ENCODE results near the gene NPLOC4. TPM values are rescaled to one million over a fixed set of nuclear protein-coding genes. Genes with fewer than 3 reads are reported as not detected.

The NPLOC4 gene
- total RNA-seq, 1 experiment from 2014 or later, result 55.0 TPM

DNA sequence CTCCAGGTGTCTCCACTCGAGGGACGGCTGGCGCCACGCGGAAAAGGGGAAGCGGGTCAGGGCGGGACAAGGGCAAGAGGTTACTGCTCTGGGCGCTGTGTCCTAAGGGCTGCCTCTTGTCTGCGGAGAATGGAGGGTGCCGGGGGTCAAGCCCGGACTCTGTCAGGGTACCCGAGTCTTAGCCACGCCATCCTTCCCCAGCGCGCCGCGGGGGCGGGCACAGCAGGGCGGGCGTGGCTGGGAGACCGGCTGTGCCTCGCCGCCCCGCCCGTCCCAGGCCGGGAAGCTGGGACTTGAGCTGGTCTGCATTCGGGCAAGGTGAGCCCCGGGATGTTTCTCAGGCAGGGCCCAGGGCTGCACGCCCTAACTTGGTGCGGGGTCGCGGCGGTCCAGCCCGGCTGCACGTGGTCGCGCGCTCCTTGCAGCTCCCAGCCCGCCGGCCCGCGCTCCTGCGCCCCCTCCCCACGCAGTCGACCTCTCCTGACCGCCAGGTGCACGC lies 118.1 kb downstream of the NPLOC4 start:
- no peak for DNase-seq (ENCODE audit: low spot score)

DNA sequence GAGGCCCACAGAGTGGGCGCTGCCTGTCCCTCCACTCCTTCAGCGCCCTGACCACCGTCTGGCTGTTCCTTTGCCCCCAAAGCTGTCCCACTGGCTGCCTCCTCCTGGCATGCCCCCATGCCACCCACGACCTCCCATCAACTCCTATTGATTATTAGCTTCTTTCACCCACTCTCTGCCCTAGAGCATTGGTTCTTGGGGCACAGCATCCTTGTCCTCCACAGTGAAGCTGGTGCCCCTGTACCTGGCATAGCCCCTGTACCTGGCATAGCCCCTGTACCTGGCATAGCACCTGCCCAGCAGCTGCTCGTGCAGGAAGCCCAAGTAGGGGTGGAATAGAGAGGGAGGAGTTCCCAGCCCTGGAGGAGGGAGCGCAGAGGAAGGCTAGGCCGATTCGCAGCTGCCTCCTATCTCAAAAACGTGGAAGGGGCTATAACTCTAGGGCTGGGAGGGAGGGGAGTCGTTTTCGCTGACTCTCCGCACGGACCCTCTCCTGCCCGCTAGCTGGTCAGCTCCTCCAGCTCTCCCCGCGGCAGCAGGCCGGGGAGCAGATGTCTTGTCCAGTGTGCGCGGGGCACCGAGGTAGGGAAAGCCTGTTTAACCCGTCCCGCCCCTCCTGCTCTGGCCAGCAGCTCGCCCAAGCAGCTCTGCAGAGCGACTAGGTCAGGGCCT lies 118.7 kb downstream of the NPLOC4 start:
- DNase-seq (ENCODE audit: low spot score), result no peak

DNA sequence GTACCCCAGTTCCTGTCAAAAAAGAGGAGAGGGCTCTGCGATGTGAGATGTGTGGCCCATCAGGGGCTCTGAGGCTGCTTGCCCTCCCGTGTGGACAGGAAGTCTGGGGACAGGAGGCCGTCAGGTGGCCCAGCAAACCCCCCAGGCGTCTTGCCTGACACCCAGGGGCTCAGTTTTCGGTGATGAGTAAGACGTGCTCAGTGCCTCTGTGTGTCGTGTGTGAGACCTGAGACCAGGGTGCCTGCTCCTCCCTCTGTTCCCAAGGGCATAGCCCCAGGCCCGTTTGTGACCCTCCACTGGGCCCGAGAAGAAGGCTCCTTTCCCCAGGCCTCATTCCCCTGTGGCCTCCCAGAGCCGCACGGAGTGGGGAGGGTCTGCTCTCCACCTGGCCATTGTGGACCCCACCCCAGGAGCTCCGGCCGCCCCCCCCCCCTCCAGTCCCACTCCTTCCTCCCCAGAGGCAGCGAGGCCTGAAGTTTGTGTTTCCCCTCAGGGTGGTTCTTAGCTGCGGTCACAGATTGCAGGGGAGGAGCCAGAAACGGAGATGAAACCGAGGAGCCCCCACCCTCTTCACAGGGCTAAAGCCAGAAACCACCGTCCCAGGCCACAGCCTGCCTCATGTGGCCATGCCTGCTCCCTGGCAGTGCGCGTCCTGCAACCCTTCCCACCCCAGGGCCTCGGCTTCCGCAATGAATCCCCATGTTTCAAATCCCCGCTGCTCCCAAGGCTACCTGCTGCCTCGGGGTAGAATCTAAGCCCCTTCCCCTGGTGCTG lies 119.4 kb downstream of the NPLOC4 start:
- DNase-seq (ENCODE audit: low spot score), result no peak

DNA sequence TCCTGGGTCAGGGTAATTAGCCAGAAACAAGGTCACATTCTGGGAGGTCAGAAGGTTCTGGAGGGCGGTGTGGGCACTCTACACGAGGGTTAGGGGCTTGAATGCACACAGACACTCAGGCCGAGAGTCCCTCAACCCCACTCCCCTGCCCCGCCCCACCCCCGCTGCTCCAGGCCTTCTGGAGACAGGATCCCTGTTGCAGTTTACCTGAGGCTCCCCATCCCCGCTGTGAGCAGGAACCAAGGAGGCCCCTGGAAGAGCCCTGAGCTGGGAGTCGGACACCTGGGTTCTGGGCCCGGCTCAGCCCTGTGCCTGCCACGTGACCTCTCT lies 119.9 kb downstream of the NPLOC4 start:
- DNase-seq (ENCODE audit: low spot score), result no peak

DNA sequence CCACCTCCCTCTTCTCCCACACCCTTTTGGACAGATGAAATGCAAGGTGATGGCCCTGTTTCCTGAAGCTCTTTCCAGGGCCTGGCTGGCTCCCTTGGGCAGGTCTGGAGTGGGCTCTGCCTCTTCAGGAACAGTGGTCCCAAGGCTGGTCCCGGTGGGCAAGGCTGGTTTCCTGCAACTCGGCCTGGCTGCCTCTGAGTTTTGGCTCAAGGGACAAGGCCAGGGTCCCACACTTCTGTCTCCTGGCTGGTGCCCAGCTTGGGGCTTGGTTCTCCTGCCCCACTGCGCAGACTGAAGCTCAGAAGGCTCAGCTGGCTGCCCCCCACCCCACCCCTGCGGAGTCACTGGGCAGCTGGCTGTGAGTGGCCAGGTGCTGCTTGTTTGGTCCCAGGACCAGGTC lies 120.5 kb downstream of the NPLOC4 start:
- no peak for DNase-seq (ENCODE audit: low spot score)

DNA sequence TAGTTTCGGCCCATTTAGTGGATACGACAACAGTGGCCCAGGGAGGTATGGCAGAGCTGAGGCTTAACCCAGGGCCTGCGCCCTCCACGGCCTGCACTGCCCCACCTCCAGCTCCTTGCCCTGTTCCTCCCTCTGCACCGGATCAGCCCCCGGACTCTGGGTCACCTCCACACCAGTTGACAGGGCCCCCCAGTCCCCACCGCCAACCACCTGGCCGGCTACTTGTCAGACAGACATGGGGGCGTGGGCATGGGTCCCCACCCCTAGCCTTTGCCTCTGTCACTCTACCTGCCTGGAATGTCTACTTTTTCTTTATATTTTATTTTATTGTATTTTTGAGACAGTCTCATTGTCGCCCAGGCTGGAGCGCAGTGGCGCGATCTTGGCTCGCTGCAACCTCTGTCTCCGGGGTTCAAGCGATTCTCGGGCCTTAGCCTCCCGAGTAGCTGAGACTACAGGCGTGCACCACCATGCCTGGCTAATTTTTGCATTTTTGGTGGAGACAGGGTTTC lies 121.3 kb downstream of the NPLOC4 start:
- no peak for DNase-seq (ENCODE audit: low spot score)

DNA sequence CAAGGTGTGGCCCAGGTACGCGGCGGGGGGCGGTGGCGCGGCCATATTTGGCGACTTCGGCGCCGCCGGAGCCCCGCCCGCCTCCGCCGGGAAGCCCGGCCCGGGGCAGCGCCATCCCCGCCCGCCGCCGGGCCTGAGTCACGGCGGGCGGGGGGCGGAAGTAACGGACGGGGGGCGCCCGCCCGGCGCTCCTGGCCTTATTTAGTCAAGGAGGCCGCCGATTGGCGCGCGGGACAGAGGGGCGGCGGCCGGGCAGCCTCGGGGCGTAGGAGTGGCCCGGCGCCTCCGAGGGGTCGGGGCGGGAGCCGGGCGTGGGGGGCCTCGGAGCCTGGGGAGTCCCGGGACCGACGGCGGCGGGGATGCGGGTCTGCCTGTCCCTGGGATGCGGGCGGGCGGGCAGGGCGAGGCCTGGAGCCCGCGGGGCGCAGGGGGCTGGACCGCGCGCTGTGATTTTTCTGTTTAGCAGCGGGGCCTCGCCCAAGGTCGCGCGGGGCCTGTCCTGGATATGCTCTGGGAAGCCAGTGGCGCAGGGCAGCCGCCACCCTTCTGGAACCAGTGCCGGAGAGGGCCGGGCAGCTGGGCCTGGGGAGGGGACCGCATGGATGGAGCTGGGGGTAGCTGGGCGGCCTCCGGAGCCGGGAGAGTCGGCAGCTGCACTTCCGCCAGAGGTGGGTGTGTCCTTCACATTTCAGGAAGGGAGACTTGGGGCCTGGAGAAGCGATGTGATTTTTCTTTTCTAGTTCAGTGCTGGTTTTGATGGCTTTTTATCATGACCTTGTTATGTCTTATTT lies 122.0 kb downstream of the NPLOC4 start:
- DNase-seq (ENCODE audit: low spot score), result peak; percentile 69

DNA sequence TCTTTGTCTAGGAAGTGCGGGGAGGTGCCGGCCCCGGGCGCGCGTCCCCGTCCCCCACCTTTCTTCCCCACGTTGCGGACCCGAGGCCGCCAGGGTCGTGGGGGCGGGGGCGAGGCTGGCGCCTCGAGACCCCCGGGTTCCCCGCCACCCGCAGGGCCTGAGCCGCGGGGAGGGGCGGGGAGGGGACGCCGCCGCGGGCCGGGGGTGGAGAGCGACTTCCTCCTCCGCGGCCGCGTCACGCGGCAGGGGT lies 122.5 kb downstream of the NPLOC4 start:
- DNase-seq (ENCODE audit: low spot score), result no peak

DNA sequence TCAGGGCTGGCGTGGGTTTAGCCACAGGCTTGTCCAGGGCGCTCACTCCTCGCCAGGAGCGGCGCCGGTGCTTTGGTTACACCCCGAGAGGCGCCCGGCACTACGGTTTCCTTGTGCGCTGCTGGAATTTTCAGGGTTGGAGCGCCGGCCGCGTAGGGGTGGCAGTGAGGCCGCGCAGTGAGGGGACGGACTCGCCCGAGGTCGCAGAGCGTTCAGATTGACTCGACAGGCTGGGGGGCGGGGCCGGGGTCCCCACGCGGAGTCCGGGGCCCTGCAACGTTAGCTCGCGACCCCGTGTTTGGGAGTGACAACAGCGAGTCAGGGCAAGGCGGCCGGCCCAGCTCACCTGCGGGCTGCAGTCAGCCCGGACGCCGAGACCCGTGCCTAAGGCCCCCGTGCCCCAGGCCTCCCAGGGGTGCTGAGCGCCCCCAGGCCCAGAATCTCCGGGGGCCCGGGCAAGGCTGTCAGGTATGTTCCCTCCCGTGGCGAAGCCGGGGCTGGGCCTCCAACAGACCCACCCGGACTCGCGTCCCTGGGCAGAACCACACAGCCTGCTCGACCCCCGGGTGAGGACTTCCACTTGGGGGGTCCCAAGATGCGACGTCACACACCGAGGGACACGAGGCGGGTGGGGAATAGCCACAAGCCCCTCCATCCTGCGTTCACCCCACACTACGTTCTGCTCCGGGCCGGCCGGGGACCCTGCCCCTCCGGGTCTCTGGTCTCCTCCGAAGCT lies 123.0 kb downstream of the NPLOC4 start:
- DNase-seq (ENCODE audit: low spot score), result no peak

DNA sequence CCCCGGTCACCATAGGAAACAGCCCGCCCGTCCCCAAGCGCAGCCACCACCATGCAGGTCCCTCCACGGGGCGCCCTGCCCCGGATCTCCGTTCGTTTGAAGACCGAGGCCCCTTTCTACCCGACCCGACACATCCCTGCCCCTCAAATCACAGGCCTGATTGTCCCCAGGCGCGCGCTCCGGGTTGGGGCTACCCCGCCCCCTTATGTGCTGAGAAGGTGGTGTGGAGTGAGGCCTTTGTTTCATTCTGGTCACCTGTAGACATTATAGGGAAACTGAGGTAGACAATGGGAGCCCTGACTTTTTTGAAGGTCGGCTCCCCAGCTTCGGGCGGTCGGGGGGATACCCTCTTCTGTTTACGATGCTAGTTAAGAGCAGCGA lies 123.5 kb downstream of the NPLOC4 start:
- DNase-seq (ENCODE audit: low spot score), result no peak

DNA sequence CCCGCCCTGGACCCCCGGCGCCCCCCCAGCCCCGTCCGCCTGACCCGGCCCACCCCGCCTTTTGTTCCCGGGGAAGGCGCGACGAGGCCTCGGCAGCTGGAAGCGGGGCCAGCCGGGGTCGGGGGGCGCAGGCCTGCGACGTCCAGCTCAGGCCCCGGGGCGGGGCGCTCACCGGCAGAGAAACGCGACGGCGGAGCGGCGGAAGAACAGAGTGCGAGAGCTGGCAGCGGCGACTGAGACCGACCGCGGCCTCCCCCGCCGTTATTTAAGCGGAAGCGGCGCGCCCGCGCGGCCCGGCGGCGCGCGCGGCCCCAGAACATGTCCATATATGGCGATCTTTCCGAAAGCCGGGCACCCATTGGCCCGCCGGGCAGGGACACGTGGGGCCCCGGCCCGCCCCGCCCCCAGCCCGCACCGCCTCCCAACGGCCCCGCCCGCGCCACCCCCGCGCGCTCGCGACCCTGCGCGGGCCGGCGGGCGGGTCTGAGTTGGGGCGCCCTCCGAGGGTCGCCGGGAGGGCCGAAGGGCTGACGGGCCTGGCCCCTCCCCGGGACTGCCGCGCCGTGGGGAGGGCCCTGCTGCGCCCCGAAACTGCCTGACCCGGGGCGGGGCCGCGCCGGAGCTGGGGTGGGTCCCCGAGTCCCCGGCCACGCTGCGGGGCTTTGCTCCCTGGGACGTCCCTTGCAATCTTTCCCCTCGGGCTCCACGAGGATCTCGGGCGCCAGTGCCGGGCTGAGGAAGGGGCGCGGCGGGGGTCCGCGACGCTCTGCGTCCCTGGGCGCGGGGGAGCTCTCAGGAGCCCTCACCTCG lies 124.1 kb downstream of the NPLOC4 start, which contains the start of gene ACTG1:
TSS of gene ACTG1 (minus strand) at position 238 of the 810 bp plus-strand sequence. CDS start 445 bp downstream, outside the sequence.
- peak; percentile 84 for DNase-seq (ENCODE audit: low spot score)

DNA sequence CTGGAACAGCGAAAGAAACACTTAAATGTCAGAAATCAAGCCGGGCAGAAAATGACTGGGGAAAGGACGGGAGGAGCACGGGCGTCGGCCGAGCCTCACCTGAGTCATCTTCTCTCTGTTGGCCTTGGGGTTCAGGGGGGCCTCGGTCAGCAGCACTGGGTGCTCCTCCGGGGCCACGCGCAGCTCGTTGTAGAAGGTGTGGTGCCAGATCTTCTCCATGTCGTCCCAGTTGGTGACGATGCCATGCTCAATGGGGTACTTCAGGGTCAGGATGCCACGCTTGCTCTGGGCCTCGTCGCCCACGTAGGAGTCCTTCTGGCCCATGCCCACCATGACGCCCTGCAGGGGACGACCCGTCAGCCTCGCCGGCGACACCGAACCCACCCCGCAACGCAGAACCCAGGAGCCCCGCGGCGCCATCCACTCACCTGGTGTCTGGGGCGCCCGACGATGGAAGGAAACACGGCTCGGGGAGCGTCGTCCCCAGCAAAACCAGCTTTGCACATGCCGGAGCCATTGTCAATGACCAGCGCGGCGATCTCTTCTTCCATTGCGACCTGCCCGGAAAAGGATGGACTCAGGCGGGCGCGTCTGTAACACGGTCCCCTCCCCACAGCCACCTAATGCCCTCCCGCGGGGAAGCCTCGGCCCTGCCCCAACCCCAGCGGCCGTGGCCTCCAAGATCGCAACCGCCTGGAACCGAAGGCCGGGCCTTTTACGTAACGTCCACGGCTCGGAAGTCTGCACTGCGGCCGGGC lies 124.9 kb downstream of the NPLOC4 start:
- DNase-seq (ENCODE audit: low spot score), result no peak

DNA sequence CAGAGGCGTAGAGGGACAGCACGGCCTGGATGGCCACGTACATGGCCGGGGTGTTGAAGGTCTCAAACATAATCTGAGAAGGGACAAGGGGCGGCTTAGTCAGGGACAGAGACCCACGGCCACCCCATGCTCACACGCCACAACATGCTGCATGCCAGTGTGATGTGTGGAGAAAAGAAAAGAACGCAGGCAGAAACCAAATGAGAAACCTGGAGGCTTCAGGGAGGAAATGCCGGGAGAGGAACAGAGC lies 125.4 kb downstream of the NPLOC4 start:
- DNase-seq (ENCODE audit: low spot score), result no peak

DNA sequence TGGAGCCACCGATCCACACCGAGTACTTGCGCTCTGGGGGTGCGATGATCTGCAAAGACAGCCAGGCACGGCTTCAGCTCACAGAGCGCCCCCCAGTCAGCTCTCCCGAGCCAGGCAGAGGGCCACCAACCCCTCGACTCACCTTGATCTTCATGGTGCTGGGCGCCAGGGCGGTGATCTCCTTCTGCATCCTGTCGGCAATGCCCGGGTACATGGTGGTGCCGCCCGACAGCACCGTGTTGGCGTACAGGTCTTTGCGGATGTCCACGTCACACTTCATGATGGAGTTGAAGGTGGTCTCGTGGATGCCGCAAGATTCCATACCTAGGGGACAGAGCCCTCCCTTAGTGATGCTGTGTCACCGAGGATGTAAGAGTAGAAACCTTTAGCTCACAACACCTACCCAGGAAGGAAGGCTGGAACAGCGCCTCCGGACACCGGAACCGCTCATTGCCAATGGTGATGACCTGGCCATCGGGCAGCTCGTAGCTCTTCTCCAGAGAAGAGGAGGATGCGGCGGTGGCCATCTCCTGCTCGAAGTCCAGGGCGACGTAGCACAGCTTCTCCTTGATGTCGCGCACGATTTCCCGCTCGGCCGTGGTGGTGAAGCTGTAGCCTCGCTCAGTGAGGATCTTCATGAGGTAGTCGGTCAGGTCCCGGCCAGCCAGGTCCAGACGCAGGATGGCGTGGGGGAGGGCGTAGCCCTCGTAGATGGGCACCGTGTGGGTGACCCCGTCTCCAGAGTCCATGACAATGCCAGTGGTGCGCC lies 125.9 kb downstream of the NPLOC4 start:
- no peak for DNase-seq (ENCODE audit: low spot score)

DNA sequence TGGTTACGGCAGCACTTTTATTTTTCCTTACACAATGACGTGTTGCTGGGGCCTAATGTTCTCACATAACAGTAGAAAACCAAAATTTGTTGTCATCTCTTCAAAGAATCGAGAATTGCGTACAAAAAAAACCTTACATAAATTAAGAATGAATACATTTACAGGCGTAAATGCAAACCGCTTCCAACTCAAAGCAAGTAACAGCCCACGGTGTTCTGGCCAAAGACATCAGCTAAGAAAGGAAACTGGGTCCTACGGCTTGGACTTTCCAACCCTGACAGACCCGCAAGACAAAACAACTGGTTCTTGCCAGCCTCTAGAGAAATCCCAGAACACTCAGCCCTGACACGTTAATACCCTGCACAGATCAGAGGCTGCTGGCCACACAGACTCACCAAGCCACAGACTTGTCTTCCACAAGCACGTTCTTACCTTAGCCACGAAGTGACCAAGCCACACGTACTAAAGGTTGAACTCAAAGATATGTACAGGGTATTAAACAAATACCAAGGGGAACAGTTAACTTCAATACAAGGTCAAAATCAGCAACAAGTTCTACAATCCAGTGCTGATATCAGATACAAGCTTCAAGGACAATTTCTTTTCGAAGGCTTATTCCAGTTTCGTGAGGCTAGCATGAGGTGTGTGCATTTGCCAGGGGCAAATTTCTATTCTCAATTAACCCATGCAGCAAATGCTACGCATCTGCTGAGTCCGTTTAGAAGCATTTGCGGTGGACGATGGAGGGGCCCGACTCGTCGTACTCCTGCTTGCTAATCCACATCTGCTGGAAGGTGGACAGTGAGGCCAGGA lies 126.7 kb downstream of the NPLOC4 start:
- DNase-seq (ENCODE audit: low spot score), result no peak

DNA sequence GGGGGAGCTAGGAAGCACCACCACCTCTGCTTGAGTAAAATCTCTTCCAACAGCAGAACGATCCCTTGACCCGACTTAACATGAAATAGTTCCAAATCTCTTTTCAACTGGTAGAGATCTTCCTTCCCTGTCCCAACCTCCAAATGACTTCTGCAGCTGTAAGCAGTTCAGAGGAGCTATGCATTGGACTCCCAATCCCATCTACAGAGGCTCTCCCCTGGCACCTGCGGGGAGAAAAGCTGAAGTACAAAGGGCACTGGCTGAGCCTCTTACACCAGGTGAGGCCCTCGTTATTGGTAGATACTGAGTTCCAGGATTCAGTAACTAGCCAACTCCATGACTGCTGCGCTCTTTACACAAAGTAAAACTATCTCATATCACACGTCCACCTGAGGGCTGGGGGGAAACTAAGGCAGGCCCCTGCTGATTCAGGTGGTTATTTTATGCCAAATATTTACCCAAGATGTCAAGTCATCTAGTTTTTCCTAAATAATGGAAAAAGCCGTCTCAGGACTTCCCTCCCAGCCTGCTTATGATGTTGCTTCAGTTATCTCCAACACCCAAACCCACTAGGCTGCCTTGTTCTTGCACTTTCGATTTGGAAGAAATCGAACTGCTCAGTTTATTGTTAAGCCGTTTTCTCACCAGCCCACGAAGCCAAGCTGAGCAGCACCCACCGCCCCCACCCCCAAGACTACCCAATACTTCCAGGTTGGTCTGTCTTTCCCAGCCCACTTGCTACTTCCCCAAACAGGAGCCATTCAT lies 127.5 kb downstream of the NPLOC4 start:
- no peak for DNase-seq (ENCODE audit: low spot score)

DNA sequence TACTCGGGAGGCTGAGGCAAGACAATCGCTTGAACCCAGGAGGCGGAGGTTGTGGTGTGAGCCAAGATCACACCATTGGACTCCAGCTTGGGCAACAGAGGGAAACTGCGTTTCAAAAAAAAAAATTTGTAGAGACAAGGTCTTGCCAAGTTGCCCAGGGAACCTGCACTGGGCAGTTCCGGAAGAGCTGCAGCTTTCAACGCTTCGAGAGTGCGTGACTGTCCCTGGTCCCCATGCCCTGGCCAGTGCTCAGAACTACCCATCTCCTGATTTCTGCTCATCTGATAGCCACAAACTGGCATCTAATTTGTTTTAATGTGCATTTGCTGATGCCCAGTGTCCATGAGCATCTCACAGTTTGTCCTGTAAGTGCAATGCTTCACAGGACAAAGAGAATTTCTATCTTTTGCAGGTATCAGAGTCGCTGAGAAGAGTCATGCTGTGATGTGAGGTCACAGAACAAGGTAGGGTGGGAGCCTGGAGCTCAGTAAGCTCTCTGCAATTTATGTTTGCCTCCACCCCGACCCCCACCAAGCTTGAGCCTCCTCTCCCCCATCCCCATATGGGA lies 128.2 kb downstream of the NPLOC4 start:
- peak; percentile 49 for DNase-seq (ENCODE audit: low spot score)

Data from H4 (cell line).